ENCODE data around the gene PLP1. TPM values are rescaled to one million over a fixed set of nuclear protein-coding genes. Genes with fewer than 3 reads are reported as not detected.

Gene PLP1
- total RNA-seq: 1.2 TPM in 1 of 2 replicates, not detected in the other

GRCh38 chrX:103776546-103776945 is at the start of gene PLP1:
TSS of gene PLP1 (plus strand) at chrX:103776840. CDS start at chrX:103776996, 156 bp downstream.

DNA sequence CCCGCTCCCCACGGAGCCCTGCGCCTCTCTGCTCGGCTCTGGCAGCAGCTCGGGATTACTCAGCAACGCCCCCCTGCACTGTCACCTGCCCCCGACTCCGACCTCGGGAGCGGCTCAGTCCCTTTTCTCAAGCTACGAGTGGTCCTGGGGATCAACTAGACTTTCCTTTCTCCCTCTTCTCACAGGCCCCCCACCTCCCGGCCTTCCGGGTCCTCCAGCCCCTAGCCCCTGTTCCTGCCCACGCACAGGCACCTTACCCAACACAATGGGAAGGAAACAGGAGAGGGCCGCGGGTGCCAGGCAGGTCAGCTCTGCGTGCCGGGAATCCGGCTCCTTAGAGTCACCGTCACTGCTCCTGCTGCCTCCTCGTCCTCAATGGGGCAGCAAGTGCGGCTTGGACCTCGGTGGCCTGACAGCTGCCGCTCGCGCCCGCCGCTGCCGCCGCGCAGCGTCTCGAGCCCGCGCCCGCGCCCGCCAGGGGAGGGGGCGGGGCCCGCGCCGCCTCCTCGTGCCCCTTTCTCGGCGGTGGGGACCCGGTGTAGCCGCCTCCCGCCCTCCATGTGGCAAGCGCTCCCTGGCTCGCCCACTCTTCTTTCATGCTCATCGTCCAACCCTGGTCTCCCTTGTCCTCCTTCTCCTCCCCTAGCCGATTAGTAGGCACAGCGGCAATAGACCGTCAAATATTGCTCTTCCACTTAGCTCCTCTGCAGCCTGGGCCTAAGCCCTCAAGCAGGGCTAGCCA is 55.3 kb downstream of the PLP1 start, which contains the start of gene RAB9B:
Gene RAB9B, minus strand, starts transcription at position 455 of the 742 bp plus-strand sequence. CDS start 6,473 bp downstream, outside the sequence.

Other genes with a start within 250 kb of the PLP1 start
- gene TCEAL4, start 191.3 kb upstream of the PLP1 start, total RNA-seq: 63.4 and 352 TPM in 2 replicates
- gene TCEAL3, start 168.9 kb upstream of the PLP1 start, total RNA-seq: 15.2 and 45.9 TPM in 2 replicates
- gene TCEAL1, start 147.9 kb upstream of the PLP1 start, total RNA-seq: 58.9 and 102 TPM in 2 replicates
- 1,387 and 1,919 TPM in 2 replicates for gene MORF4L2, start 90.1 kb upstream of the PLP1 start, total RNA-seq
- 0.39 TPM in 1 of 2 replicates, not detected in the other for gene TMEM31, start 65.9 kb upstream of the PLP1 start, total RNA-seq
- gene RAB9B, start 55.4 kb downstream of the PLP1 start, total RNA-seq: 0.39 and 0.54 TPM in 2 replicates
- gene TMSB15B, start 185.8 kb downstream of the PLP1 start, total RNA-seq: 7.9 and 9.3 TPM in 2 replicates
- not detected in 2 replicates for gene H2BW1, start 236.9 kb downstream of the PLP1 start, total RNA-seq

Data from placental epithelial cell (primary cell).